Duodenal mucosa (tissue), 2 donors: ENCODE measurements around the gene NOD1.
"Not testable (repeated sequence)": the region's sequence is repeated elsewhere in the genome, so short reads cannot be mapped to it uniquely, and the experiment has no call there.

ENCODE experiments used
- H3K27ac ChIP-seq: one replicate; pipeline ENCODE4 v1.7.0; 2013; ENCODE audit warnings: low read depth, low read length
- H3K27me3 ChIP-seq, 2 donors: one replicate each; pipeline ENCODE4 v1.7.0; 2013; ENCODE audit warnings: low read length in 2 of 2, control low read depth in 1 of 2; ENCODE audit not compliant: insufficient read depth in 2 of 2, control insufficient read depth in 1 of 2
- H3K36me3 ChIP-seq, 2 donors: one replicate each; pipeline ENCODE4 v1.7.0; 2013; ENCODE audit warnings: low read length in 2 of 2, control low read depth in 1 of 2; ENCODE audit not compliant: insufficient read depth in 2 of 2, control insufficient read depth in 1 of 2
- H3K4me1 ChIP-seq, 2 donors: one replicate each; pipeline ENCODE4 v1.7.0; 2013; ENCODE audit warnings: low read length in 2 of 2, control low read depth in 1 of 2; ENCODE audit not compliant: insufficient read depth in 2 of 2, control insufficient read depth in 1 of 2
- H3K4me3 ChIP-seq, 2 donors: one replicate each; pipeline ENCODE4 v1.7.0; 2013; ENCODE audit warnings: low read length in 2 of 2, low read depth in 1 of 2
- H3K9ac ChIP-seq, 2 donors: one replicate each; pipeline ENCODE4 v1.7.0; 2013; ENCODE audit warnings: low read length in 2 of 2, low read depth in 1 of 2
- H3K9me3 ChIP-seq, 2 donors: one replicate each; pipeline ENCODE4 v1.7.0; 2013; ENCODE audit warnings: low read length in 2 of 2, control low read depth in 1 of 2; ENCODE audit not compliant: control insufficient read depth in 1 of 2

Gene NOD1

DNA sequence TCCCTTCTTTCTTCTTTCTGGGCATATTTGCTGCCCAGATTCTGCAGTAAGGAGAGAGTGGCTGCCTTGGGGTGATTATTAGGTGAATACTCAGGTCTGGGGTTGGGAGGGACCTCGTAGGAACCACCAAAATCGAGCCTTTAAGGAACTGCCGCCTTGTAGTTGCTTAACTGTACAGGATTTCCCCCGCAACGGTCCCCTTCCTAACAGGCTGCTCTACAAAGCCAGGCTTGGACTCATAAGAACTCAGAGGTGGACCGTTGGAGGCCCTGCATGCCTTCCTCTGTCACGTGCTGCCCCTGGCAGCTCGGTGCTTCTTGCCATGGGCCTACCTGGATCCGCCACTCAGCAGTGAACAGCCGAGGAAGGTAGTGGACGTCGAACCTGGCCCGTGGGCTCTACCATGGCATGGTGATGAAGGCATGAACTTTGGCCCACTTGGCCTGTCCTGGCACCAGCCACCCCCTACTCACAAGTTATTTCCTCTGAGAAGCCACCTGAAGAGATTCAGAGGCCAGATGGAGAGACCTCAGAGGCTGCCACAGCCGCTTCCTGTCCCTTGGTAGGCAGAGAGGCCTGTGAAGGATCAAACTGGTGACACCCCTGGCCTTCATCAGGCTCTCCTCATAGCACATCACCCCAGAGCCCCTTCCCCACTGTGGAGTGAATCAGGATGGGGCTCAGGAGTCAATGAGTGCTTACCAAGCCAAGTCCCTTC is 54.6 kb downstream of the NOD1 start:
- H3K4me3 ChIP-seq, result no peak overlapping the region
- no peak overlapping the region for H3K9ac ChIP-seq
- no peaks in the 10 kb centered on the region for H3K4me1 ChIP-seq
- peaks cover 0 to 25% of the 10 kb centered on the region in 2 donors for H3K36me3 ChIP-seq
- no peaks in the 10 kb centered on the region for H3K9me3 ChIP-seq
- no peak overlapping the region for H3K27ac ChIP-seq
- no peaks in the 10 kb centered on the region for H3K27me3 ChIP-seq

DNA sequence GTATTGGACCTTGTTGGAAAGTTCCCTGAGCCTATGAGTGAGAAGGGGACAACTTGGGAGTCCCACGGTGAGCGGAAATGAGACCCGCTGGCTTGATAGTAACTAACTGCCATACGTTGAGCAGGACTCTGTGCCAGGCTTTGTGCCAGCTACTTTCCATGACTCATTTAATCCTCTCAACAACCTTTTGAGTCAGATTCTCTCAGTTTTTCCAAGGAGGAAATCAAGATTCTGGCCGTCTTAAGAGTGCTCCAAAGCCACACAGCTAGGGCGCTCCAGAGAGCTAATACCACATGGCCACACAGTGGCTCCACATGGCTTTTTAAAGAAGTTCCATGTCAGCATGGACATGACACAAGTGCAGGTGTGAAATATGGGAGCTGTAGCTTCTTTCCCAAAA is 55.7 kb downstream of the NOD1 start:
- no peak overlapping the region for H3K4me3 ChIP-seq
- no peaks in the 10 kb centered on the region for H3K9me3 ChIP-seq
- no peak overlapping the region for H3K27ac ChIP-seq
- peaks cover 0 to 22% of the 10 kb centered on the region in 2 donors for H3K36me3 ChIP-seq
- H3K27me3 ChIP-seq, result no peaks in the 10 kb centered on the region
- H3K4me1 ChIP-seq, result no peaks in the 10 kb centered on the region
- no peak overlapping the region for H3K9ac ChIP-seq

DNA sequence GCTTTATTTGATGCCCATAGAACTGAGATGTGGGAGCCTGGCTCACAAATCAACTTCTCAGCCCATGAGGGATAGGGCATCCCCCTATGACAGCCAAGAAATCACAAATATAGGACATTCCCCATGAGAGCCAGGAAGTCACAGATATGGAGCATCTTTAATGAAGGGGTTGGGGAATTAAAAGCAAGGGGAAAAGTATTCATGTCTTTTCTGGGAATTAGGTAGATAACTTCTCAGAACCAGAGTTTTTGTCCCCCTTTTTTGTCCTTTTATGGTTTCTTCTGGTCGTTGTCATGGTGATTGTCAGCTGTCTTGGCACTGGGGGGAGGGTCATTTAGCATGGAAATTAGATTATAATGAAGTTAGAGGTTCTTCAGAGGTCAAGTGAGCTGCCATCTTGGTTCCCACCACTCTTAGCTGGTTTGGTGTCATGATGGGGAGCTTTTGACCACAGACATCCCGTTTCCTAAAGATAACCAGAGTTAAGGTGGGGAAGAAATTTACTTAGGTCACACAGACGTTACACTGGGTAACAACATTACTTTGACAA is 56.9 kb downstream of the NOD1 start:
- Histone ChIP-seq H3K9ac (no peak overlapping the region), H3K9me3 (no peaks in the 10 kb centered on the region), H3K27me3 (no peaks in the 10 kb centered on the region), H3K4me3 (no peak overlapping the region), H3K36me3 (peaks cover 0 to 22% of the 10 kb centered on the region in 2 donors), H3K27ac (no peak overlapping the region), H3K4me1 (no peaks in the 10 kb centered on the region)

DNA sequence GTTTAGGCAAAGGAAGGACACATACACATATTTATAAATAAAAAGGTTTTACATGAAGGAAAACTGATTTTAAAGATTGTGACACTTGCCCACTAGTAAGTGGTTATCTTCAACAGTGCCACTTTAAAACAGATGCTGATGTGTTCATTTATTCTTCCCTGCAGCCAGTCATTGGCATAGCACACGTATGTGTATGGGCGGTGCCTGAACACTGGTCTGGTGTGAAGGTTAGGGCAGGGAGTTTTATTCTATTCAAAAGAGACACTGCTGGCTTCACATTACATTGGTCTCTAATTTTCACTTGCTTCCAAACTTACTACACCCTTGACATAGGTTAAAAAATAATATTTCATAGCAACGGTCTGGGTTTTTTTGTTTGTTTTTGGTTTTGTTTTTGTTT is 57.9 kb downstream of the NOD1 start:
- H3K27ac ChIP-seq, result no peak overlapping the region
- H3K9ac ChIP-seq, result no peak overlapping the region
- H3K4me1 ChIP-seq, result no peaks in the 10 kb centered on the region
- no peak overlapping the region for H3K4me3 ChIP-seq
- peaks cover 0 to 19% of the 10 kb centered on the region in 2 donors for H3K36me3 ChIP-seq
- H3K9me3 ChIP-seq, result no peaks in the 10 kb centered on the region
- no peaks in the 10 kb centered on the region for H3K27me3 ChIP-seq

DNA sequence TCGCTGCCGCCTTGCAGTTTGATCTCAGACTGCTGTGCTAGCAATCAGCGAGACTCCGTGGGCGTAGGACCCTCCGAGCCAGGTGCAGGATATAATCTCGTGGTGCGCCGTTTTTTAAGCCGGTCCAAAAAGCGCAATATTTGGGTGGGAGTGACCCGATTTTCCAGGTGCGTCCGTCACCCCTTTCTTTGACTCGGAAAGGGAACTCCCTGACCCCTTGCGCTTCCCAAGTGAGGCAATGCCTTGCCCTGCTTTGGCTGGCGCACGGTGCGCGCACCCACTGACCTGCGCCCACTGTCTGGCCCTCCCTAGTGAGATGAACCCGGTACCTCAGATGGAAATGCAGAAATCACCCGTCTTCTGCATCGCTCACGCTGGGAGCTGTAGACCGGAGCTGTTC is 58.5 kb downstream of the NOD1 start:
- H3K4me3 ChIP-seq, H3K9me3 ChIP-seq, H3K9ac ChIP-seq, H3K27ac ChIP-seq, H3K4me1 ChIP-seq, H3K27me3 ChIP-seq: not testable (repeated sequence)
- peaks cover 0 to 13% of the 10 kb centered on the region in 2 donors for H3K36me3 ChIP-seq

DNA sequence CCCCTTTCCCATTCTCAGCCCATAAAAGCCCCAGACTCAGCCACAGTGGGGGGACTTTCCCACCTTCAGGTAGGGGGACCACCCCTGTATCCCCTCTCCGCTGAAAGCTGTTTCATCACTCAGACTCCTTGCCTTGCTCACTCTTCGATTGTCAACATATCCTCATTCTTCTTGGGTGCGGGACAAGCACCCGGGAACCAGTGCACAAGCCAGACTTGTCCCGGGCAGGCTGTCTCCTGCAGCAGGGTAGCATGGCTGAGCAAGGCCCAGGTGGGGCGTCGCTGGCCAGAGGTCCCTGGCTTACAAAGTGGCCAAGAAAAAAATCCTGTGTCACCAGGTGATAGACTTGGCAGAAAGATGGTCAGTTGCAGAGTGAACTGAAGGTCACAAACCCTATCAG is 64.7 kb downstream of the NOD1 start:
- H3K27me3 ChIP-seq, result no peaks in the 10 kb centered on the region
- H3K27ac ChIP-seq, result no peak overlapping the region
- peaks cover 0 to 2% of the 10 kb centered on the region in 2 donors for H3K9me3 ChIP-seq
- no peaks in the 10 kb centered on the region for H3K36me3 ChIP-seq
- no peak overlapping the region for H3K9ac ChIP-seq
- H3K4me3 ChIP-seq, result no peak overlapping the region
- H3K4me1 ChIP-seq, result no peaks in the 10 kb centered on the region

DNA sequence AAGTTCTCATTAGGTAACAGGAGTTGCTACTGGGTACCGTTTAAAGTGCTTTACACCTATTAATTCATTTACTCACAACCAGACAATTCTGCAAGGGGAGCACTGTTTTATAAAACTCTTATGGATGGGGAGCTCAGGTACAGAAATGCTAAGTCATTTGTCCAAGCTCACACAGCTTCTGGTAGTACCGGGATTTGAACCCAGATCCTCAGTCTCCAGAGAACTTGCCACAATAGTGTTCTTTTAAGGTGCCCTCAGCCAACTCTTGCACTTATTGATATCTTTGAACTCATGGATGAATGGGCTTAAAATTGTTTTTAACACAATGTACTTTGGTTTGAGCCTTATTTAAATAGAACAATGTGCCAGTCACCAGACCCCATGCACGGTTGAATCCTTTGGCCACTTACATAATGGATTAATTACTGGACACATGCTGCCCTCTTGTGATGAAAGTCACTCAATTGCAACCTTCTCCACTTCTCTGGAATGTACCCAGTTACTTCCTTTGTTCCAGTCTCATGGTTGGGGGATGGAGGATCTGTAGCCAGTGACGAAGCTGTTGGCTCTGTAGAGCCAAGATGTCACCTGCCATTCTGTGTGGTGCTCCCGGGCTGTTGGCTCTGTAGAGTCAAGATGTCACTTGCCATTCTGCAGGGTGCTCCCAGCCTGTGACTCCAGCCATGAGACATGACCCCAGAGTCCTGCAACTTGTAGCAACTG is 65.6 kb downstream of the NOD1 start:
- Histone ChIP-seq H3K27ac (no peak overlapping the region), H3K4me1 (no peaks in the 10 kb centered on the region), H3K4me3 (no peak overlapping the region), H3K9me3 (peaks cover 0 to 2% of the 10 kb centered on the region in 2 donors), H3K36me3 (no peaks in the 10 kb centered on the region), H3K27me3 (no peaks in the 10 kb centered on the region), H3K9ac (no peak overlapping the region)

DNA sequence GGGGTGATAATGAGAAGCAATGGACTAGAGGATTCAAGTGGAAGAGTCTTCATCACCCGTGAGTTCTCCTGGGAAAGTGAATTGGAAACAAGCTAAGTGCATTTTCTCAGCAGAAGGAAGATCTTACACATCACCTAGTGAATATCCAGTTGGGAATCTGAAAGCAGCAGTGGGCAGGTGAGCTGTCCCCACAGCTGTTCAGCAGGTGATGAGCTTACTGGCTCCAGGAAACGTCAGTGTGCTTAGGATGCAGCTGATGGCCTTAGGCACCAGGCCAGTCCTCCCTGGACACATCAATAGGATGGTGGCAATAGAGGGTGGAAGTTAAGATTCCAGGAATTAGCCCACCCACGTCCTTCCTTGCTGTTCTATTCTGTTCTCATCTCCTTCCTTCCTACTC is 66.7 kb downstream of the NOD1 start:
- no peak overlapping the region for H3K4me3 ChIP-seq
- H3K27me3 ChIP-seq, result no peaks in the 10 kb centered on the region
- H3K27ac ChIP-seq, result no peak overlapping the region
- H3K36me3 ChIP-seq, result no peaks in the 10 kb centered on the region
- no peaks in the 10 kb centered on the region for H3K4me1 ChIP-seq
- H3K9ac ChIP-seq, result no peak overlapping the region
- H3K9me3 ChIP-seq, result peaks cover 0 to 2% of the 10 kb centered on the region in 2 donors

DNA sequence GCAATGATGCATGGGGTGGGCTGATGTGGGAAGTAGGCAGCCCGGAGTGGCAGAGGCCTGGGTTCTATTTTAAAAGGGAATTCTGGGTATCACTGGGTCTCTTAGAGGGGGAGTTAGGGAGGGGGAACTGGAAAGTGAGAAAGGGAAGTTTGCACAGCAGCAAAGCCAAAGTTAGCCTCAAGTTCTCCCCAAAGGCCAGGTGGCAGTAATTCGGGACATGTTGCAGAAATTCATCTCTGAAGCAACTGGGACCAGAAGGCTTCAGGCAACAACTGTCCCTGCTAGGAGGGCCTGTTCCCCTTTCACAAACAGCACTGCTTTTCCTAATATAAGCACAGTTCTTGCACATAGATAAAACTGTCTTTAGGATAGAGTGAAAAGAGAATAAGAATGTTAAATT is 67.4 kb downstream of the NOD1 start:
- Histone ChIP-seq H3K9ac (no peak overlapping the region), H3K36me3 (peaks cover 0 to 3% of the 10 kb centered on the region in 2 donors), H3K9me3 (peaks cover 0 to 2% of the 10 kb centered on the region in 2 donors), H3K27ac (no peak overlapping the region), H3K4me1 (no peaks in the 10 kb centered on the region), H3K4me3 (no peak overlapping the region), H3K27me3 (no peaks in the 10 kb centered on the region)

DNA sequence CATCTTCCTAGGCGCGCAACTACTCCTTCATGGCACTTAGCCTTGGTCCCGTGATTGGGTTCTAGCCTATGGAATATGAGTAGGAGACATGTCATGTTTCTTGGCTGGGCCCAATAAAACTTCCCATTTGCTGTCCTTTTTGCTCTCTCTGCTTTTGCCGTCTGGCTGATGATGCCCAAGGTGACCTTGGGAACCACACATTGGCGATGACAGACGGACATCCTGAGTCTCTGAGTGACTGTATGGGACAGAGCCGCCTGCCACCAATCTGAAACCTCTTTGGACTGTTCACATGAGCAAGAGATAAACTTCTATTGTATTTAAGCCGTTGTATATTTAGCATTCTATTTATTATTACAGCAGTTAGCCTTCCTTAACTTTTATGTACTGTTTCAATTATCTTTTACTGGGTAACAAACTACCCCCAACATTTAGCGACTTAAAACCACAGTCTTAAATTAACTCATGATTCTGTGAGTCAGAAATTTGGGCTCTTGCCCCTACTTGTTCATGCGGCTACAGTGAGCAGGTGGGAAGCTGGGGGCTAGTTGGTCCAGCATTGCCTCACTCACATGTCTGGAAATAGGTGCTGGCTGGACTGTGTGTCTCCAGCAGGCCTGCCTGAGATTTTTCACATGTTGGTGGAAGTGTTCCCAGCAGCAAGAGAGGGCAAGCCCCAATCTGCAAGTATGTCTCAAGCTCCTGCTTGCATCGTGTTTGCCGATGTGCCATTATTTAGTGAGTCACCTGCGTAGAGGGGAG is 71.7 kb downstream of the NOD1 start:
- no peak overlapping the region for H3K4me3 ChIP-seq
- H3K9me3 ChIP-seq, result no peaks in the 10 kb centered on the region
- no peak overlapping the region for H3K27ac ChIP-seq
- H3K36me3 ChIP-seq, result peaks cover 5 to 9% of the 10 kb centered on the region in 2 donors
- H3K4me1 ChIP-seq, result no peaks in the 10 kb centered on the region
- no peaks in the 10 kb centered on the region for H3K27me3 ChIP-seq
- H3K9ac ChIP-seq, result no peak overlapping the region
